Measurements from ENCODE around the gene NT5C3A. TPM values are rescaled to one million over a fixed set of nuclear protein-coding genes. Genes with fewer than 3 reads are reported as not detected.

Gene NT5C3A
- total RNA-seq, 8 experiments from 2014 or later: 32.1 to 106 (median 38.2) TPM

DNA sequence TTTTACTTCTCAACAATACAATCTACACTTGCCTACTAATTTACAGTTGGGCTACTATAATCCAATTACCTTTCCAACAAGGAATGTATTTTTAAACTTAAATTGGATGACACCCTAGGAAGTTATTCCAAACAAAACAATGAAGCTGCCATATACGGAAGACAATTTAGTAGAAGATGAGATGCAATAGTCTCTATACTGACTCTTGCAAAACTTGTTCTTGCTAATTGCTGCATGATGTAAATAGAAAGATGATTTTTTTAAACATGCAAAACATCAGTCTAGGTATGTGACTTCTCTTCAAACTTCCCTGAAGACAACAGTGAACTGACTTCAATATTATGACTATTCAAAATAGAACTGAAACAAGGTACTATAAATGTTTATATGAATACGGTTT, 17.6 kb downstream of the NT5C3A start:
- Histone ChIP-seq H3K4me3 (no peak overlapping the region), H3K27ac (no peak overlapping the region), H3K4me1 (replicated peaks in 1 of 2) (peaks cover 4 to 8% of the 10 kb centered on the region in 2 donors)
- in situ Hi-C loops (cut with MboI; ENCODE audit: low pct_unique_long_range_greater_than_20kb in 2 of 9, low sequenced_read_pairs in 9 of 9, unreplicated experiment in 9 of 9): no loop called here
- ATAC-seq (replicated peaks in 6 of 8): no peak
- WGBS, 10 experiments: 0 to 85% (median 67%) methylated on average over 1 to 2 of the region's 2 CpGs; no CpG with 5 or more reads in 1 of the 10 experiments

DNA sequence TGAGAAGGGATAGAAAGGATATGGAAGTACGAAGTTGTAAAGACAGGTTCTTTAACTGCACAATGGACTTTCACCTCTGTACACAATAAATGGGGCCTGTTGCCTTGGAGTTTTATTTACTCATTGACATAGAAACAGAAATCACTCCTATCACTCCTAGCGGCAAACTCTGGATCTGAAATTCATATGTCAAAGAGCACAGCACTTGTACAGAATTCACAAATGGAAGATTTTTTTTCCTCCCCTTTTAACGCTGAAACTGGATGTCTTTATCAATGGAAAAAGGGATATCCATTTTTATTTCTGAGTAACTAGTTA, 18.2 kb downstream of the NT5C3A start:
- Histone ChIP-seq H3K27ac (no peak overlapping the region), H3K4me3 (no peak overlapping the region), H3K4me1 (replicated peaks in 1 of 2) (peaks cover 4 to 8% of the 10 kb centered on the region in 2 donors)
- peak in 1 of 8 experiments; percentile 77 for ATAC-seq (replicated peaks in 6 of 8)
- 57 to 100% (median 90%) methylated on average over 1 to 3 of the region's 3 CpGs for WGBS, 10 experiments
- in situ Hi-C loops (cut with MboI; ENCODE audit: low pct_unique_long_range_greater_than_20kb in 2 of 9, low sequenced_read_pairs in 9 of 9, unreplicated experiment in 9 of 9): no loop called here

DNA sequence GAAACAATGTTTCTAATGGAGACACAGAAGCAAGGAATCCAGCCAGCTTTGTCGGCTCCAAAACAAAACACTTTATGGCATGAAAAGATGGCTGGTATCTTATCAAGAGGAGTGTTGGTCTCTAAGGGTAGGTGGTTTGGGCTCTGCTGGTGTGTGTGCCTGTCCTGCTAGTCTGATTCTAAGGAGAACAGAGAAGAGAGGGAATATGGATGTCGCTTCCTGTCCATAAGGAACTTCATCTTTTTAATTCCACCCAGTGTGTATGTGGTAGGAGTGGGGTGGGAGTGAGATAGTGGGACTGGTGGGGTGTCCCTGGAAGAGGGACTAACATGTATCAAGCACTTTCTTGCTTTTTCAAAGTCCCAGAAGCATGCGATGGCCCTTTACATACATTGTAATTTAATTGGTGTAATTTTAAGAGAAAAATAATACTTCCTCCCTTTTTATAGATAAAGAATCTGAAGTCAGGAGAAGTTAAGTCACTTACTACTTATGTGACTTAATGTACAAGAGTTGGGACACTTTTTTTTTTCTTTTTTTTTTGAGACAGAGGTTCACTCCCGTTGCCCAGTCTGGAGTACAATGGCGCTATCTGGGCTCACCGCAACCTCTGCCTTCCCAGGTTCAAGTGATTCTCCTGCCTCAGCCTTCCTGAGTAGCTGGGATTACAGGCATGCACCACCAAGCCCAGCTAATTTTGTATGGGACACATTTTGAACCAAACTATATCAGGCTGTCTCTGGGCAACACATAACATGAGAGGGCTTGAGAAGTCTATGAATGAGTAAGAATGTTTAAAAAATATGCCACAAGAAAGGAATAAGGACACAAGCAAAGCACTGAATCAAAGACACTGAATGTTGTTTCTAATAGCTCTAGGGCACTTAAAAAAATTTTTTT, 18.8 kb downstream of the NT5C3A start:
- ATAC-seq (replicated peaks in 6 of 8): peak in 1 of 8 experiments; percentile 78
- Histone ChIP-seq H3K27ac (no peak overlapping the region), H3K4me3 (no peak overlapping the region), H3K4me1 (replicated peaks in 1 of 2) (peaks cover 4 to 8% of the 10 kb centered on the region in 2 donors)
- 71 to 100% (median 92%) methylated on average over 1 to 6 of the region's 6 CpGs for WGBS, 10 experiments
- in situ Hi-C loops (cut with MboI; ENCODE audit: low pct_unique_long_range_greater_than_20kb in 2 of 9, low sequenced_read_pairs in 9 of 9, unreplicated experiment in 9 of 9): no loop called here

DNA sequence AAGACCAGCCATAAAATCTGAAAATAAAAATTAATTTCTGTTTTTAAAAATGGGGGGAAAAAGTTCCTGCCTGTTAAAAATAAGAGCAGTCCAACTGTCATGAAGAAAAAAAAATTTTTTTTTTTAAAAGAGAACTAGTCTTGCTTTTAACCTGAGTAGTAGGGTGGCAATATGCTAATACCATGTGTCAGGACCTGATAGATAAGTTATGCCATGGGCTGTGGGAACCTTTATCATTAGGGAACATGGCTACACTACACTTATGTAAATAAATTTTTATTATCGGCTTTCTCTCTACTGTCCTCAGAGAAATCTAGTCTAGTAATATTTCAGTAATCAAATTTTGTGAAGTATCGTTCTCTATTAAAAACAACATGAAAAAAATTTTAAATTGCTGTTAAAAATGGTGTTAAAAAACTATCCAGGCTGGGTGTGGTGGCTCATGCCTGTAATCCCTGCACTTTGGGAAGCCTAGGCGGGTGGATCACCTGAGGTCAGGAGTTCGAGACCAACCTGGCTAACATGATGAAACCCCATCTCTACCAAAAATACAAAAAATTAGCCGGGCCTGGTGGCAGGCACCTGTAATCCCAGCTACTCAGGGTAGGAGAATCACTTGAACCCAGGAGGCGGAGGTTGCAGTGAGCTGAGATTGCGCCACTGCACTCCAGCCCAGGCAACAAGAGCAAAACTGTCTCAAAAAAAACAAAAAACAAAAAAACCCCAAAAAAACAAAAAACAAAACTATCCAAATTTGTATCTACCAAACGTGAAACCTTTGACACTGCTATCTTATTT, 20.7 kb downstream of the NT5C3A start:
- 69 to 97% (median 90%) methylated on average over 4 to 8 of the region's 8 CpGs for WGBS, 10 experiments
- Histone ChIP-seq H3K4me3 (no peak overlapping the region), H3K27ac (no peak overlapping the region), H3K4me1 (replicated peaks in 1 of 2) (peaks cover 4 to 8% of the 10 kb centered on the region in 2 donors)
- ATAC-seq (replicated peaks in 6 of 8): no peak
- in situ Hi-C loops (cut with MboI; ENCODE audit: low pct_unique_long_range_greater_than_20kb in 2 of 9, low sequenced_read_pairs in 9 of 9, unreplicated experiment in 9 of 9): no loop called here

DNA sequence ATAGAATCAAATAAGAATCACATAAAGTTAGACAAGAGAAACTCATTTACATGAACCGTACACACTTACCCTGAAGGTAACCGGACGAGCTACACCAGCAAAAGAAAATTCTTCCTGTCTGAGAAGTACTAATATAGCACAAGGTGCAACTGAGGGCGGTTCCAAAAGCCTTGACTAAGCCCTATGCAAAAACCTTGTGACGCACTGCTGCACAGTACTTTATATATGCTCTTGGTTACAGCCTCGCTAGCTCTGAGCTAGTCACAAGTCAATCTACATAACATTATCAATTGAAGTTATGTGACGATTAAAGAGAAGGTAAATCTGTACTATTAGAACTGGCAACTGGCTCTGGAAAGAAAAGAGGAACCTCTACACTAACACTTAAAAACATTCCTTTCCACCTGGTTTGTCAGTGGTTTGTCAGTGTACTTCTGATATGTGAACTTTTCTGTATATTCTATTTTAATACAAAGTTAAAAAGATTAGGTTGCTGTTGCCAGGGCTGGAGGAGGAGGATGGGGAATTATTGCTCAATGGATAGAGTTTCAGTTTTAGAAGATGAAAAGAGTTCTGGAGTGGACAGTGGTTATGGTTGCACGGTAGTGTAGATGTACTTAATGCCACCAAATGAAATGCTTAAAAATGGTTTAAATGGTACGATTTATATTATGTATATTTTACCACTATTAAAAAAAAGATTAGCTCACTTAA, 21.6 kb downstream of the NT5C3A start:
- peaks cover 4 to 8% of the 10 kb centered on the region in 2 donors for H3K4me1 ChIP-seq (replicated peaks in 1 of 2)
- in situ Hi-C loops (cut with MboI; ENCODE audit: low pct_unique_long_range_greater_than_20kb in 2 of 9, low sequenced_read_pairs in 9 of 9, unreplicated experiment in 9 of 9): no loop called here
- WGBS, 10 experiments: 6 to 100% (median 79%) methylated on average over 2 to 9 of the region's 9 CpGs
- peak in 6 of 8 experiments; percentile 40 to 98 (median 71) for ATAC-seq (replicated peaks in 6 of 8)
- H3K4me3 ChIP-seq: no peak overlapping the region
- H3K27ac ChIP-seq: no peak overlapping the region

DNA sequence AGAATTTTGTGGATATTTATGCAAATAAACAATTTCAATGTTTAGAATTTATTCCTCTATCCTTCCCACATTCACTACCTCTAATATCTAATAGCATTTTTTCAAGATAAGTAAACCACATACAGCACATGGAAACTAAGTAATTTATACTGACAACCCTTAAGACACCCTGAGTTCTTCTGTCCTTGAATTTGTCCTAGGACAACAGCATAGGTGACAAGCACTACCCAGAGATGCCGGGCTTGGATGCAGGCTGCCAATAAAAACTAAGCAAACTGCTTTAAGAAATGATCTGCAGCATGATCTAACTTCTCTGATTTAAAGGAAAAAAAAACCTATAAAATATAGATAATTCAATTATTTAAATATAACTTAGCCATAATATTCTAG, 22.7 kb downstream of the NT5C3A start:
- in situ Hi-C loops (cut with MboI; ENCODE audit: low pct_unique_long_range_greater_than_20kb in 2 of 9, low sequenced_read_pairs in 9 of 9, unreplicated experiment in 9 of 9): no loop called here
- no peak overlapping the region for H3K27ac ChIP-seq
- H3K4me3 ChIP-seq: no peak overlapping the region
- no peak for ATAC-seq (replicated peaks in 6 of 8)
- peaks cover 4 to 8% of the 10 kb centered on the region in 2 donors for H3K4me1 ChIP-seq (replicated peaks in 1 of 2)
- 0 to 100% (median 67%) methylated on average over 1 of the region's 1 CpG; no CpG with 5 or more reads in 3 of the 10 experiments for WGBS, 10 experiments

DNA sequence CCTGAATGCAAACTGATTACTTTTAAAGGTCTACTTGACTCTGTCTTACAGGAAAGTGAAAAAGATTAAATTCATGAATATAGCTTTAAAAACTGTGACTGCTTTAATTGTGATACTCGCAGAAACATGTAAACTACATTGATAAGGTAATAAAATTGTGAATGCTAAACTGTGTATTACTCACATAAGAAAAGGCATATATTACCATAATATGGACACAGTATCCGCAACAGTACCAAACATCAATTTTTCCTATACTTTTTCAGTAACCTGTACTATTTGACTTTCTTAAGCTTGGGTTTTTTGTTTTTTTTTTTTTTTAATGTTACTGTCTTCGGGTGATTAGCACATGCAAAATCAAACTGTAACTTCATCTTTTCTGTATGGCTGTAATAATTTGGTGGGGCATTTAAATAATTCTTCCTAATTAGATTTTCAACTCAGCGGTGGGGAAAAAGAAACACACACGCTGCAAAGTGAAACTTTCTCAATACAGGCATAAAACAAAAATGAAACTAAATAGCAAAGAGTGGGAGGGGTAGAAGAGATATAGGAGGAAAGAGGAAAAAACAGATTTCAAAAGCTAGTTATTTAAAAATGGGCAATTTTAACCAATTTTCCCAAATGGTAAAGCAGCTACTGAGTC, 23.2 kb downstream of the NT5C3A start:
- peak in 2 of 8 experiments; percentile 11 to 15 for ATAC-seq (replicated peaks in 6 of 8)
- in situ Hi-C loops (cut with MboI; ENCODE audit: low pct_unique_long_range_greater_than_20kb in 2 of 9, low sequenced_read_pairs in 9 of 9, unreplicated experiment in 9 of 9): no loop called here
- H3K4me3 ChIP-seq: no peak overlapping the region
- H3K27ac ChIP-seq: no peak overlapping the region
- peaks cover 4 to 12% of the 10 kb centered on the region in 2 donors for H3K4me1 ChIP-seq (replicated peaks in 1 of 2)
- WGBS, 10 experiments: 3 to 100% (median 78%) methylated on average over 3 to 5 of the region's 5 CpGs

DNA sequence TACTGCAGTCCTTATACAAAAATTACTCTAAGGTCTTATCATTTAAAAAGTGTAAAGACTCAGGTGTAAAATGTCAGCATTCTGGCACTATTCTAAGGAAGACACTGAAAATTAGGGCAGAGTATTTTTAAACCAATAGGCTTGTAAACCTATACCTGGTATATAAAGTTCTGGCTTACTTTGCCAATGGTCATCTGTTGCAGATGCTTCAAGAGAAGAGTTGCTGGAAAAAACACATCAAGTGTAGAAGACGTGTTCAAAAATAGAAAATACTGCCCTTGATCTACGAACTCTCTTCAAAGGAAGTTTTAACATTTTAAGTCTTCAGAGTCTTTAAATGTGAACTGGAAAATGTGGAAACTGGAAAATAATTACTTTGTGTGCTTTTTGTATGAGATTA, 23.9 kb downstream of the NT5C3A start:
- 0 to 100% (median 100%) methylated on average over 1 to 2 of the region's 2 CpGs; no CpG with 5 or more reads in 1 of the 10 experiments for WGBS, 10 experiments
- Histone ChIP-seq H3K27ac (no peak overlapping the region), H3K4me3 (no peak overlapping the region), H3K4me1 (replicated peaks in 1 of 2) (peaks cover 4 to 13% of the 10 kb centered on the region in 2 donors)
- in situ Hi-C loops (cut with MboI; ENCODE audit: low pct_unique_long_range_greater_than_20kb in 2 of 9, low sequenced_read_pairs in 9 of 9, unreplicated experiment in 9 of 9): no loop called here
- no peak for ATAC-seq (replicated peaks in 6 of 8)

DNA sequence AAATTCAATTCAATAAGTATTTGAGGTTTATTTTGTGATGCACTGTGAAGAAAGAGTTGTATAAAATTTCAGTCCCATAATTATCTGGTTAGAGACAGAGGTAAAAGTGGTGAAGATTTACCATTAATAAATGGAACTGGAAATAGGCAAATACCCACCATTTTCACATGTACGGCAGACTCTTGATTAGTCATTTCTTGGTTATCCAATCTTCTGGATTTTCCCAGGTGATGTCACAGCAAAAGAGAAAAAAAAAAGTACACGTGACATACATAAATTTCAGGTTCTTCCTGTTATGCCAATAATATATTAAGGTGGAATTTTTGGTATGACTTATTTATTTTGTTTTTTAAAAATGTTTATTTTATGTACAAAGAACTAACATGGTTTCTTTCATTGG, 26.8 kb downstream of the NT5C3A start:
- Histone ChIP-seq H3K4me3 (no peak overlapping the region), H3K4me1 (replicated peaks in 1 of 2) (peaks cover under 1 to 9% of the 10 kb centered on the region in 2 donors), H3K27ac (no peak overlapping the region)
- in situ Hi-C loops (cut with MboI; ENCODE audit: low pct_unique_long_range_greater_than_20kb in 2 of 9, low sequenced_read_pairs in 9 of 9, unreplicated experiment in 9 of 9): no loop called here
- 88 to 100% (median 100%) methylated on average over 1 to 2 of the region's 2 CpGs; no CpG with 5 or more reads in 1 of the 10 experiments for WGBS, 10 experiments
- no peak for ATAC-seq (replicated peaks in 6 of 8)

DNA sequence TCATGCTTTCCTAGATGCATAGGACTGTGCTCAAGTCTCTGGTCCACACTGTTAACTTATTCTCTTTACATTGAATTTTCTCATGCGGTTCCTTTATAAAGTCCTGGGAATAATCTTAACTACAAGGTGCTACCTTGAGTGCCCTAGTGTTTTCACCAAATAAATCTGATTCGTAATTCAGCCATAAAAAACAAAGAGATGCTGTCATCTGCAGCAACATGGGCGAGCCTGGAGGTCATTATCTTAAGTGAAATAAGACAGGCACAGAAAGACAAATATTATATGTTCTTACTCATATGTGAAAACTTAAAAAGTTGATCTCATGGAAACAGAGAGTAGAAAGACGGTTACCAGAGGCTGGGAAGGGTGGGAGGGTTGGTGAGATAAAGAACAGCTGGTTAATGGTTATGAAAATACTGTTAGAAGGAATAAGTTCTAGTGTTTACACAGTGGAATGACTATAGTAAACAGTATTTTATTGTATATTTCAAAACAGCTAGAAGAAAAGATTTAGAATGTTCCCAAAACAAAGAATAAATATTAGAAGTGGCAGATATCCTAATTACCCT, 38.3 kb downstream of the NT5C3A start:
- H3K27ac ChIP-seq: no peak overlapping the region
- H3K4me1 ChIP-seq (replicated peaks in 1 of 2): no peaks in the 10 kb centered on the region
- 73 to 100% (median 100%) methylated on average over 1 to 4 of the region's 4 CpGs for WGBS, 10 experiments
- no peak overlapping the region for H3K4me3 ChIP-seq
- no peak for ATAC-seq (replicated peaks in 6 of 8)
- in situ Hi-C loops (cut with MboI; ENCODE audit: low pct_unique_long_range_greater_than_20kb in 2 of 9, low sequenced_read_pairs in 9 of 9, unreplicated experiment in 9 of 9): no loop called here

DNA sequence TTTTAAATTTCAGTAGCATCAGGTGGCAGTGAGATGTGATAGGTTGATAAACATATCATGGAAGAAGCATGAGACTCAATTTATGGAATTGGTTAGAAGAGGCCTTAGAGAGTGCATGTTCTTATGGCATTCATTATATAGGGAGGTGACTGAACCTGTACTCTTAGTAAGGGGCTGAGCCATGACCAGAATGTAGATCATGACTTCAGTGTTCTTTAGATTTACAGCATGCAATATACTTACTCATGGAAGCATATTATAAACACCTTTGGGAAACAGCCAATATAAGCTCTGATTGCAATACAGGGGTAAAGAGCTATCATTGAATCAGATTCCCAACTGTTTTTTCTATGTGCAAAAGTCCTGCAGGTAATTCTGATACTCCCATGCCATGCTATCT, 50.2 kb downstream of the NT5C3A start:
- no peak overlapping the region for H3K27ac ChIP-seq
- no peak overlapping the region for H3K4me3 ChIP-seq
- ATAC-seq (replicated peaks in 6 of 8): no peak
- no peaks in the 10 kb centered on the region for H3K4me1 ChIP-seq (replicated peaks in 1 of 2)
- in situ Hi-C loops (cut with MboI; ENCODE audit: low pct_unique_long_range_greater_than_20kb in 2 of 9, low sequenced_read_pairs in 9 of 9, unreplicated experiment in 9 of 9): no loop called here

DNA sequence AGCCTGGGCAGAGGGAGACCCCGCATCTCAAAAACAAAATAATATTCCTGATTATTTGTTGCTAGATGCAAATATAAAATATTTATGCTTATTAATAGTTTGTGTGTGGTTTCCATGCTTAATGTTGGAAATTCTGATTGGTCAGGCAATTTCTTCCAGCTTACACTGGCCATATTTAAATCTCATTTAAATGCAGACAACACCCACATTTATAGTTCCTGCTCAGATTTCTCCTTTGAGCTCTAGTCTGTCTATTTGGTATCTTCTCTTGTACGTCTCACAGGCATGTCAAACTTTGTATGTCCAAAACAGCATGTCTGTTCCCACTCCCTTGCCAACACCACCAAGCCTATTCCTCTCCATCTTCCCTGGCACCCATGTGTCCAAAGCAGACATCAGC, 52.8 kb downstream of the NT5C3A start:
- no peaks in the 10 kb centered on the region for H3K4me1 ChIP-seq (replicated peaks in 1 of 2)
- in situ Hi-C loops (cut with MboI; ENCODE audit: low pct_unique_long_range_greater_than_20kb in 2 of 9, low sequenced_read_pairs in 9 of 9, unreplicated experiment in 9 of 9): no loop called here
- 33 to 100% (median 81%) methylated on average over 1 to 2 of the region's 2 CpGs; no CpG with 5 or more reads in 4 of the 10 experiments for WGBS, 10 experiments
- ATAC-seq (replicated peaks in 6 of 8): peak in 3 of 8 experiments; percentile 57 to 69 (median 67)
- no peak overlapping the region for H3K27ac ChIP-seq
- H3K4me3 ChIP-seq: no peak overlapping the region
